Mesenteric fat pad (tissue), 1 donor: ENCODE data around the gene OPCML. TPM values are rescaled to one million over a fixed set of nuclear protein-coding genes. Genes with fewer than 3 reads are reported as not detected.

Experiments used
- DNase-seq: peaks from one replicate; pipeline ENCODE4 v3.0.0-alpha.2; 2020; ENCODE audit warnings: low spot score
- total RNA-seq: library from RNA; stranded (reverse); fragmentation: NEBNext Ultra II Directional; extraction: Animal tissue kit (Norgen Biotek cat#: 25700); gene quantifications from one replicate; pipeline ENCODE4 v1.2.1, GENCODE V29; 2021
- donor health status: DM: yes; HTN: yes; CAD: no.

The OPCML gene
- total RNA-seq, 1 donor from 2014 or later = 0.39 TPM

DNA sequence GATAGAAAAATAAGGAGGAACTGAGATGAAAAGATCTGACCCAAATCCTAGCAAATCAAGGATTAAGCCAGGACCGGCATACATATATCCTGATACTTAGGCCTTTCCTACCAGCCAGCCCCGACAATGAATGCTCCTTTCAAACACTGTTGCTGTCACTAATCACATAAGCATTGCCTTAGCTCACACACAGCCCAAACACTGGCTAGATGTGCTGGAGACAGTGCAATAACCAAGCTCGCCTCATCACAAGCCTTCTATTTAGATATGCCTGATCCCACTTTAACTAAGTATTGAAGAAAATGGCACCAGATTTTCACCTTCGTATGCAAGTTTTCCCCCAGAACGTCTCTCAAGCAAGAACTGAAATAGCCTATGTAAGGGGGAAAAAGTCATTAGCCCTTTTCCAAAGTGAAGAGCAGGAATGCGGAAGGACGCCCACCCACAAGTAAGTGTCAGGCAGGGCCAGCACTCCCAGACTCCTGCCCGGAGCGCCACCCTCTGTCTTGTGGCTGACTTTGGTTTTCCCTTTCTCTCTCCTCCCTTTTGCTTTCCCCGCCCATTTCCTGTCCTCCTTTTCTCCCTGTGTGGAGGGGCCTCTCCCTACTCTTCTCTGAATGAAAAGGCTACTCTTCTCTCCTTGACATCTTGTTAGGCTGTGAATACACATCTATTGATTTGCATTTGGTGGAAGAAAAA, 8.9 kb upstream of the OPCML start:
- DNase-seq = no peak

DNA sequence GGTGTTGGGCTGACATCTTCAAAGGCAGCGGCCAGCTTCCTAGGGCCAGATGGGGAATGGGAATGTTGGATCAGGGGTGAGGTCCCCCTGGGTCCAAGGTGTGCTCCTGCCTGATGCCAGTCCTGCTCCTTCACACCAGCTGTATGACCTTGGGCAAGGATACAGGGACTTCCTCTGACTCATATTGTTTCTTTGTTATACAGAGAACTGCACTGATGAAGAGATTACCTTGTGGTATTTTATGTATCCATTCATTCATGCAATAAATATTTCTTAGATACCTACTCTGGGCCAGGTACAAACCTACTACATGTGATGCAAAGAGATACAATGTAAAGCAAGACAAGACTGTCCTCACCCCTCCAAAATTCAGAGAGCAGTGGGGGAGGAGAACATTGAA, 3.9 kb upstream of the OPCML start:
- DNase-seq = no peak

DNA sequence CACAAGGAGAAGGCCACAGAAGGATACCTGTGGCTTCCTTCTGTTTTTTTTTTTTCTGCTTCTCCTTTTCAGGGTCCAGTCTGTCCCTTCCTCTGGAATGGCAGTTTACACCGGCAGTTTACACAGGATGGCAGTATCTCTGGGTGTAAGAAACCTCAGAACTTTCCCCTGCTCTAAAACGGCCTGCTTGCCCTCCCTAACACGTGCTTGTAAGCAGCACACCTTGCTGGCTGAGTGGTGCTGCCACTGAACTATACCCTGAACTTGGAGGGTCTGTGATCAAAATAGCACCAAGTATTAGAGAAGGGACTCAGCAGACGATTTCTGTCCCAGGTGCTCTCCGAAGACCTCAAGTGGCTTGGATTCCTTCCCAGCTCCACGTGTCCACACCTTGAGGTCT, 904 bp upstream of the OPCML start:
- no peak for DNase-seq

DNA sequence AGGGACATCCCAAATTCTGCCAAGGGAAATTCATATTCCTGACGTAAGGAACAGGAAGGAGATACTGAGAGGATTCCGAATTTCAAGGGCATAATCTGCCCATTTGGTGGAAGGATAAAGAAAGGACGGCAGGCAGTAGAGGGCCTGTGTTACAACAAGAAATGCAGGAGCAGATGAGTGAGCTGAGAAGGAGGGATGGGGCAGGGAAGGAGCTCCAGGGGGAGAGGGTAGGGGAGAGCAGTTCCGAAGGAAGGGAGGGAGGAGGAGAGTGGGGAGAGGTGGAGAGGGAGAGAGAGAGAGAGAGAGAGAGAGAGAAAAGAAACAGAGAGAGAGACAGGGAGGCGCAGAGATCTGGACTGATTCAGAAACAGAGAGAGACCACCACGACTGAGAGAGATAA, 843 bp downstream of the OPCML start:
- no peak for DNase-seq

DNA sequence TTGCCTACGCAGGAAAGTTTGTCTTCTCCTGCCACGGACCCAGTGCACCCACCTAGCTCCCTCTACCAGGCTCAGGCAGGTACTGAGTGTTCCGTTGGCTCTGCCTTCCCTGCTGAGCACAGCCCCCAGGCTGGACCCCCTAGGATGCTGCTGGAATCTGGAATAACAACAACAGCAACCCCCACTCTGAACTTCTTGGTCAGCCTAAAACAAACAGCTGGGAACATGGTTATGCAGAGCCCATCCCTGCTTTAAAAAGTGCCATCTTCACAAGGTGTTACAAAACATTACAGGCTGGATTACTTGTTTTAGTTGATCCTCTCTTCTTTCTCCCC, 1.8 kb downstream of the OPCML start:
- no peak for DNase-seq

DNA sequence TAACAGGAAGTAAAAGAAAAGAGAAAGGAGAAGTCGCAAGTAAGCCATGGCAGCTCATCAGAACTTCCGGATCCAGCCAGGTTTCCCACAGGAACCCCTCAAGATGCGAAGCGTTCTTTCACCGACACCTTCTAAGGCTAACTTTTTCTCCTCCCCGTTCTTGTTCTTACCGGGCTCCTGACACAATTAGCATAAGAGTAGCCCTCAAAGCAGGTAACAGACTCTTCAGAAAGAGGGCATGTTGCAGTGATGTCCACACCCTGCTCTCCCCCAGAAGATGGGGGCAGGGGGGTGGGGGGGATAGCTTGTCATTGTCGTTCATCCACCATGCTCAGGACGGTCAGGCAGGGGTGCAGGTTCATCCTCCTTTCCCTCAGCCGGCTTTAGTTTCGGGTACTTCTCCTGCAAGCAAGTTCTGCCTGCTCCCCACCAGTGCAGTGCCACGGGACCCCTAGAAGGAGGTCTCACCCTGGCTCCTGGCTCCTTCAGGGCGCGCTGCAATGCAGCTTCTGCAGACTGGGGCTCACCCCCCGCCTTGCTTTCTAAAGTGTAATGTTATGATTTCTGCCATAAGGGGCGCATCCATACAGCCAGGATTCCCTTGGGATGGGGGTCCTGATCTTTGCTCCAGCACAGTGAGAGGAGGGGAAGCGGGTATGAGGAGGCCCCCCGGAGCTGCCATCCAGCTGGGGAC, 2.3 kb downstream of the OPCML start:
- no peak for DNase-seq

DNA sequence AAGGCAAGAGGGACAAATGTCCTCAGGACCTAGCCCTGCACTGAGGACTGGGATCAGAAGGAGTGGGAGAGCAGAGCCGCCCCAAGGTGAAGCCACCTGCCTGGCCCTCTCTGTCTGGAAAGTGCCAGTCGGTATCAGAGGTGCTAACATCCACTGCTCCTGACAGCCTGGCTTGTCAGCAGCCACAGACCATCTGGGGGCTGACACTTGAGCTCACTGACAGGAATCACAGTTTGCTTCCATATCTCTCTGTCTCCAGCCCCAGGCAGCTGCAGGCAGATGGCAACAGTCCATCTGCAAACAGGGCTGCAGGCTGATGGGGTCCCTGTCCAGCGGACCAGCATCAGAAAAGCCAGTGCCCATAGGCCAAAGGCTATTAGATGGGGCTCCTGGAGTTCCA, 5.5 kb downstream of the OPCML start:
- DNase-seq = no peak

DNA sequence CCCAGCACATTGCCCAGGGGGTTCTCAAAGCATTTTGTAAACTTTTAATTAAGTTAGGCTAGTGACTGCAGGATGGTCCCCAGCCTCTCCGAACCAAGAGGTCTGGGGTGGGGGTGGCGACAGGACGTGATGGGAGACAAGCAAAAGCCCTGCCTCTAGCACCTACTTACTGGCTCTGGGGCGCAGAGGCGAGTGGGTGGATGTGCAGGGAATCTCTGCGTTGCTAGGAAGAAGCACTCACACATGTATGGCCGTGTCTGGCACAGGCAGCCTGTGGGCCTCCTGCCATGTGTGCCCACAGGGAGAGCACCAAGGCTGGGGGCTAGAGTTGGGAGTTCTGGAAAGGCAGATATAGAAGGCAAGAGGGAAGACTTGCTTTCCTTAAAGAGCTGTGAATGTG, 6.3 kb downstream of the OPCML start:
- no peak for DNase-seq

DNA sequence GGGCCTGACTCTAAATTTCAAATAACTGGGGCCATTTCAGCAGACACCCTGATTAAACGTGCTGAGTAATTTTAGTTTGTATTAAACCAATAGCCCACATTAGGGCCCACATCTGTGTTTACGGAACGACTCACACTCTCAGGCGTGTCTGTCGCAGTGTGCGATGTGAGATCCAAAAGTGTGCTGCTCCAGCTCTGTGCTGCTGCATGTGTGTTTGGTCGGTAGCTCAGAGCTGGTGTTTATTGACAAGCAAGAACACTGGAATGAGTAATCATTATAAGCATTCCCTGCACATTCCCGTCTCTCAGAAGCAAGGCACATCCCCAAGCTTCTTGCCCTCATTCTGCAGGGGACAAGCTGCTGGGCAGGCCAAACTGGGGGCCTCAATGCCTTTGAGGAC, 7.8 kb downstream of the OPCML start:
- DNase-seq = no peak

DNA sequence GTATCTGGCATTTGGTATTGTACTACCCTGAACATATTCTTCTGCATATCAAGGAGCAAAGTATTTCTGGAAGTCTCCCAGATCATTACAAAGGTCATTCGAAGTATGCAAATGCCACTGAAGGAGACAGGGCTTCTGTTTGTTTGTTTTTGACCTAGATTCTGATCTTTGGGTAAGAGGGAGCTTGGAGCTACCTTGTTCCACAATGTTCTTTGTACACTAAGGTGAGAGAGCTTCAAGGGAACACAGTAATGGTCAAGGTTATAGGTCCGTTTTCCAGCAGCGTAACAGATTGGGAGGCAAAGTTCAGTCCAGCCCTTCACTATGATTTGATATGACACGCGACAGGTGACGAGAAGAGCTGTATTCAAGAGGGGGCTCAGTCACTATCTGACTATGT, 10.0 kb downstream of the OPCML start:
- no peak for DNase-seq

DNA sequence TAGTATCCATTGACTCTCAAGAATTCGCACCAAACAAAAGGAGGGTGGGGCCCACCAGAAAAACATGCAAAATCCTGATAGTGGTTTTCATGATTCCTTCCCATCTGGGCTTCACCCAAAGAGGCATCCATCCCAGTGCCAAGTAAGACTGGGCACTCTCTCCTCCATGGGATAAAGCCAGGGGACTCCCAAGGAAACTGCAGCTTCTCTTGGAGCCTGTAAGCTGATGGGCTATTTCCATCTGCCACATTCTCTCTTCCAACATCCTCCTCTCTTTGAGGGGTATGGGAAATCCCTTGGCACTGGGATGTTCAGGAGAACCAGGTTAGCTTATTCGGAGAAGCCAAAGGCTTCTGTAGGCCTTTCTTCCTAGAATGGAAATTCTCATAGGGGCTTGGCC, 10.8 kb downstream of the OPCML start:
- DNase-seq = no peak

DNA sequence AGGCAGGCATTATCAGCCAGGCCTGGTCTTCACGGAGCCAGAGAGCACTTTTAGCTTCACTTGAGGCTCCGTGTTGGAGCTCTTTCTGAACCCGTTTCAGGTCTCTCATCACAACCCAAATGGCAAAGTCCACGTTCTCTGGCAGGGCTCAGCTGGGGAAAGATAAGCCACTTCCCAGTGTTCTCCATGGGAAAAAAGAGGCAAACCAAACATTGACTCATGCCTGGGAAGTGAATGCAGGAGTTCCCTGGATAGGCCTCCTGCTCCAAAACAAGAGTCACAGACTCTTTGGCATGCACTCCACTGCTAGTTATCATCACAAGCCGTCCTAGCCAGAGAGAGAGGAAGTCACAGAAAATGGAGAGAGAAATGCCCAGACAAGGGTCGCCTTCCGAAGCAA, 11.6 kb downstream of the OPCML start:
- no peak for DNase-seq

DNA sequence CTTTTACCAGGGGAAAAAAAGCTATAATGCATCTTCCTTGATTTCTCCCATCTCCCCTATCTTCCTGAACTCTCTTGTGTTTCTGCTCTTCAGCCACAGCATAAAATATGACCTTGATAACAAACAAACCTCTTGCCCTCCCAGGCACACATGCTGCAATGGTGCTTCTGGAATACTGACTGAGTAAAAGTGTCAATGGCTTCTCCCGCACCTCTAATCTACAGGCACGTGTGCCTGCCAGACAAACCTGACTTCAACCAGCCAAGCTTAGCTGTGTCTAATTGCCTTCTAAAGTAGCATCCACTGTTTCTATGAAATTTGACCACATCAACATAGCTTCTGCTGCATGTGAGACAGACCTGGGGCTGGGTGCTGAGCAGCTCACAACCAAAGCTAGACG, 12.7 kb downstream of the OPCML start:
- DNase-seq = no peak

DNA sequence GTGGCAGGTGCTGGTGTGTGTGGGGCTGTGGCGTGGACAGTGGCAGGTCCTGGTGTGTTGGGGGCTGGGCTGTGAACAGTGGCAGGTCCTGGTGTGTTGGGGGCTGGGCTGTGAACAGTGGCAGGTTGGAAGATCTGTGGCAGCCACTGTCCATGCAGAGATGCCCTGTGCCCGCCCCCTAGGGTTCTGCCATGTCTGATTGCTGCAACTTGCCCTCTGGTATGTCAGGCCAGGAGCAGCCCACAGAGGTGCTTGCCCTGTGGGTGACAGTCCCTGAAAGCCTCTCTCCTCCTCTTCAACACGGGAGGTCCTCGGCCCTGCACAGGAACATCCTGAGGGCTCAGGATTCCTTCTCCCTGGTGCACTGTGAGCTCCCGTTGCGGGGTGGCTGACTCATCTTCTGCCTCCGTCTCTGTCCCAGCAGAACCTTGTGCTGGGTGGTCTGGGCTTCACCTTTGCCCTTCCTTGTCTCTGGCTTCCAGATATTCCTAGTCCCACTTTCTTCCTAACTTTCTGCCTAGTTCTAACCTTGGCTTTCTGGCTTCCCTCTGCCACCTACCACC, 13.5 kb downstream of the OPCML start:
- no peak for DNase-seq

DNA sequence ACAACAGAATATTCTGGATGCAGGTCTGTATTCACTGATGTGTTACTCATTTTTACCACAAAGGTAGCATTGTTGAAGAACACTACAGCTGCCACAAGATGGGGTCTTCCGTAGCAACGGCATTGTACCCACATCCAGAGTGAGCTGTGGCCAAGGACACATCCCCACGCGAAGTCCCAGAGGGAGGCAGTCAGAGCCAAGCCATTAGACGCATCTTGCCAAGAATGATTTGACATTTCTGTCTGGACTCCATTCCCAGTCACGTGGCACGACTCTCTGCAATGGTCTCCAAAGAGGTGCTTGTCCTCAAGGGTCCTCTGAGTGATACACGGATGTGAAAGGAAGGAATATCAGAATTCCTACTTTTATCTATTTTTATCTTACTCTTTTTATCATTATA, 15.5 kb downstream of the OPCML start:
- no peak for DNase-seq

DNA sequence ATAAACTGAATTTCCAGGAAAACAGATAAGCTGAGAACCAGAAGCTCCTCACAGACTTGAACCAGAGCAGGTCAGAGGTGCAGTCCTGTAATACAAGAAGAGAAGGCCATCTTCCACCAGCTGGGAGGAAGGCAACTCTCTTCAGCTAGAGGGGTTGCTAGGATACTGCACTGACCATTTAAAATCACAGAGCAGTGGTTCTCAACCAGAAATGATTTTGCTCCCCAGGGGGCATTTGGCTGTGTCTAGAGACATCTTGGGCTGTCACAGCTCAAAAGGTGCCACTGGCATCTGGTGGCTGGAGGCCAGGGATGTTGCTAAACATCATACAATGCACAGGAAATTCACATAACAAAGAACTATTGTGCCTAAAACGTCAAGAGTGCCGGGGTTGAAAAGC, 17.2 kb downstream of the OPCML start:
- no peak for DNase-seq

DNA sequence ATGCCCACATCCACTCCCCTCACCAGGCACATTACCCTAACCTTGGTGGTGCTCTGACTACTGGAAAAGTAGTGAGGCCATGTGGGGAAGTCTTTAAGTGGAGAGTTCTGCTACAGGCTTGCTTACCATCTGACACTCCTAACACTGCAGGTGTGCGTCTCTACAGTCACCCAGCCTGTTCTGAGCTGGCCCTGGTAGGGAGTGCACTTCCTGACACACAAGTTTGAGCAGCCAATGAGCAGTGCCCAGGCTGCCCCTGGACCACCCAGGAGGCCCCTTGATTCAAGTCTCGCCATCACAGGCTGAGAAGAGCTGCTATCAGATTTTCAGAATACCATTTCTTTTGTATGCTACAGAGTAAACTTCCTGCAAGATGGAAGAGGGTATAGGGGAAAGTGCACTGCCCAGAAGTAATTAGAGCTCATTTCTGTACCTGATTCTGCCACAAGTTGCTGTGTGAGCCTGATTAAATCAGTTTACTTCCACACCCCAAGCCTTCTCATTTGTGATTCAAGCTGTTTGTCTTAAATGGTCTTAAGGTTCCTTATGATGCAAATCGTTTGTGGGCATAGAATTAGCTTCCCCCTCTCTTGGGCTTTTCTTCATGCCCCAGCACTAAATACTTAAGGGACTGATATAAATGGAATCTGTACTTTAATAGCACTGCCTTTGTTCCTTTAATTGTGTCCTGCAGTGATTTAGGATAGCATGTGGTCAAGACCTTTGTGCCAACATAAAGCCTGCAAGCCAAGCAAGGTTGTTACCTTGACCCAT, 22.2 kb downstream of the OPCML start:
- DNase-seq = no peak

DNA sequence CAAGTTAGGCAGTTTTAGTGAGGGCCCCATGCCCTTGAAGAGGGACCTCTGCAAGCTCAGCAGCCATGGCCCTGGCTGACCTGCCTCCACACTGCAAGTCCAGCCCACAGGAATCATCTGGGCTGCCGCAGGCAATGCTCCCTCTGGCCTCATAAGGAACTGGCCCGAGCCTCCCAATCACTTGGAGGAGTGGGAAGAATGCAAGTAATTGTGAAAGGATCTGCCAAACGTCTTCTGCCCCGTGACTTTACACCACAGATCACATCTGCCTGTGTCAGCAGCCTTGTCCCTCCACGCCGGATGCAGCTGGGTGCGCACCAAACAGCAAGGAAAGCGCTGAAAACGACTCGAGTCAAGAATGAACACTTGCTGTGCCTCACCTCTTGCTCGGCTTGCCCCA, 23.8 kb downstream of the OPCML start:
- DNase-seq = no peak

DNA sequence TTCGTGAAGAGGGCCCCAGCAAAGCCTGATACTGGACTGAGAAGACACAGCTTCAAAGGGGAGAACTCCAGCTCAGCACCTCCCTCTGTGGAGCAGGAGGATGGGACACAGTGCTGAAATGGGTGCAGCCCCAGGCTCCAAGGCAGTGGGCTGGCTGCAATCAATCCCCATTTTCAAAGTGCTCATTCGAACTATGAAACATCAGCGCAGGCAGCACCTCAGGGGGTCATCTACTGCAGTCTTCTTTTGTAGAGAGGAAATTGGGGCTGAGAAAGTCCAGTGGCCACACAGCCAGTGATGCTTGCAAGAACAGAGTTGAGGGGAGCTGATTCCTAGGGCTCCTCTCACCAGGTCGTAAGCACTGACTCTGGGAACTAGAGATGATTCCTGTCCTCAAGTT, 25.1 kb downstream of the OPCML start:
- DNase-seq = no peak

DNA sequence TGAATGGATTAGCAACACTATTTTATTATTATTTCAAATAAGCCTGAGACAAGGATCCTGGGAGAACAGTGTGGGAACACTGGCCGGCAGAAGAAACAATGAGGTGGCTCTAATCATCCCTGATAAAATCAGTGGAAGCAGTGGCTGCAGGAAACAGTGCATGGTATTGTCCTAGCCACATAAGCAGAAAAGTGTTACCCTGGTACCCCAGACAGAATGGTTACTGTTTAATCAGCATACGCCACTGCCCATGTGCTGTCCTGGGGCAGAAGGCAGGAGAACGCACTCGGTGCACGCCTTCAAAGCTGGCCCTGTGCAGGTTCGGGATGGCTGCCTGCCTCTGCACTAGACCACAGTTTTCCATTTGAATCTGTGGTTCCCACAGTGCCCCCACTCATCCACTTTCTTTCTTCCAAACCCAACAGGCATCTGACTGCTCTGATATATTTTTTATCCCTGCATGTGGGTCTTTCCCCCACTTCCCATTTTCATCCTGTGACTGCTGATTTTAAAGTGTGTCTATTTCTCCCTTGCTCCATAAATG, 25.7 kb downstream of the OPCML start:
- no peak for DNase-seq

DNA sequence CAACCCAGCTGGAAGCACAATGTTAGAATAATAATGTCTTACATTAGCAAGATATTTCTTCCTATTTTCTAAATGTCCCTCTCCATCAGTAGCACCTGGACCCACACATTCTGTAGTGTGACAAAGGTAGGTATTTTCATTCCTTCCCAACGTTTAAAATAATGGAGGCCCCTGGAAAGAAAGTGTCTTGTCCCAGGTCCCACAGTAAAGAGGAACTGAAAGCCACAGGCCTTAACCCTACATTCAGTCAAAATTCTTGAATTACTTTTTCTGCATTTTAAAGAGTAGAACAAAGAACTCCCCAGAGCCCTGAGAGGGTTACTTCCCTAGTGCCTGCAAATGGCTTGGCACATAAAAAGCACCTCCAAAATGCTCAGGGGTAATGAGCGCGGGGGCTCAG, 26.3 kb downstream of the OPCML start:
- DNase-seq = no peak

DNA sequence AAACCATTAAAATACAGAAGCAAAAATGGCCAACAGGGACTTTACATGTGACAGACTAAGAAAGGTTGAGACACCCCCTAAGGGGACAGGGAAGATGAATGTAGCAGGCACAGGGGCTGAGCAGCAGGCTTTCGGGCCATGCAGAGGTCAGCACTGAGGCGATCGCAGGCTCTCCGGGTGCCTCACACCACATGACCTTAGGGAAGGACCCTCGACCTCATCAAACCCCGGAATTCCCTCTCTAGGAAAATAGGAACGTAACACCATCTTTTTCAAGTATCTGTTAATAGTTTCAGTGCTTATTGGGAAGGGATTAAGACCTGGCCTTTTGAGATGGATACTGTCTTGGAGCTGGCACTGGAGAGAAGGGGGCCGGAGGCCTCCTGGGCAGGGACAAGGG, 27.4 kb downstream of the OPCML start:
- no peak for DNase-seq
